Heart left ventricle (tissue), 16 donors: ENCODE measurements around the gene HCCS. TPM values are rescaled to one million over a fixed set of nuclear protein-coding genes. Genes with fewer than 3 reads are reported as not detected.
A peak's percentile ranks its signal among the peaks of the same experiment; 100 is the strongest.

ENCODE experiments used
- ATAC-seq, 4 donors: fragments of 200-7000 bp; cut with Tn5 transposase; one replicate each; pipeline ENCODE4 v1.9.1; 2020 to 2022; ENCODE audit warnings: moderate library complexity in 4 of 4, mild to moderate bottlenecking in 3 of 4, moderate number of reproducible peaks in 1 of 4
- DNase-seq, 5 donors: peaks; one replicate each; pipeline ENCODE4 v3.0.0-alpha.2; 2020
- H3K27ac ChIP-seq, 12 donors: fragments of 200-600 bp; sonication (generic) in 4 of 12; one replicate each; pipeline versions ENCODE4 v1.5.0 to v1.8.0; 2016 to 2022; ENCODE audit warnings: mild to moderate bottlenecking in 2 of 12
- H3K27me3 ChIP-seq, 9 donors: fragments of 200-600 bp; sonication (generic) in 2 of 9; one replicate each; pipeline versions ENCODE4 v1.5.1 to v1.8.0; 2016 to 2022; ENCODE audit warnings: mild to moderate bottlenecking in 3 of 9
- H3K36me3 ChIP-seq, 9 donors: fragments of 200-600 bp; sonication (generic) in 2 of 9; one replicate each; pipeline versions ENCODE4 v1.5.0 to v1.8.0; 2018 to 2022; ENCODE audit warnings: mild to moderate bottlenecking in 2 of 9
- H3K4me1 ChIP-seq, 12 donors: fragments of 200-600 bp; sonication (generic) in 4 of 12; one replicate each; pipeline versions ENCODE4 v1.5.0 to v1.8.0; 2016 to 2022; ENCODE audit warnings: mild to moderate bottlenecking in 3 of 12
- H3K4me3 ChIP-seq, 12 donors: fragments of 200-600 bp; sonication (generic) in 4 of 12; one replicate each; pipeline versions ENCODE4 v1.5.0 to v1.8.0; 2017 to 2022; ENCODE audit warnings: mild to moderate bottlenecking in 9 of 12, moderate library complexity in 4 of 12
- H3K9me3 ChIP-seq, 12 donors: fragments of 200-600 bp; sonication (generic) in 4 of 12; one replicate each; pipeline versions ENCODE4 v1.5.0 to v1.8.0; 2016 to 2022; ENCODE audit warnings: mild to moderate bottlenecking in 1 of 12
- CTCF ChIP-seq, 12 donors: fragments of 200-600 bp; sonication (generic) in 4 of 12; IDR thresholded peaks; one replicate each; pipeline versions ENCODE4 v1.5.0 to v1.8.0; 2018 to 2022; ENCODE audit warnings: antibody characterized with exemption in 12 of 12, mild to moderate bottlenecking in 5 of 12
- POLR2A ChIP-seq, 2 donors: fragments of 450-650 bp; IDR thresholded peaks; one replicate each; pipeline ENCODE4 v1.6.1; 2017; ENCODE audit warnings: antibody characterized with exemption in 2 of 2, mild to moderate bottlenecking in 2 of 2, moderate library complexity in 2 of 2
- WGBS, 4 donors: extraction: QIAGEN DNeasy Blood & Tissue Kit in 2 of 4; methylation state at CpG; one replicate each; pipeline versions ENCODE4 v1.1.5 to v1.1.7; 2013 to 2018; 5-methylcytosine and 5-hydroxymethylcytosine counted together
- intact Hi-C, 10 donors: fragments of 100-400 bp; cut with DNase I; formaldehyde crosslinking; loops; one replicate each; pipeline versions ENCODE4 v1.11.1 to v1.14.2; 2022
- polyA plus RNA-seq, 2 donors: library from polyadenylated mRNA; stranded (reverse); fragments of 200-250 nt; gene quantifications; one replicate each; pipeline ENCODE4 v1.2.3, GENCODE V29; 2013
- total RNA-seq, 9 donors: library from RNA; depleted of rRNA in 2 of 9; stranded (reverse); fragments of >200 nt in 2 of 9; fragmentation: NEBNext Ultra II Directional in 3 of 9; extraction: Animal tissue kit (Norgen Biotek cat#: 25700) in 3 of 9; gene quantifications; one replicate each; pipeline versions ENCODE4 v1.1.0 to v1.2.4, GENCODE V29; 2016 to 2023
- donor health status: ischemic (EF 13 %, LVEDD 7.1; RV severe dilation, severe dysfunction).
- donor health status: healthy with polysubstance abuse.
- donor health status: DM: no; HTN: yes; CAD: no.
- donor health status: DM: no; HTN: no; CAD: no.
- donor health status: ischemic (EF 25% LVEDD 6.9; RV normal size, moderate dysfunction).
- donor health status: ischemic (EF 25% LVEDD 5.7; RV mildly dilated, moderate dysfunction).
- donor health status: healthy.
- donor health status: DM: yes; HTN: yes; CAD: no.
- donor health status: ischemic (EF 35%, LVEDD 5.7; RV mildly dilated, moderate dysfunction).
- donor health status: nonischemic (EF 11% LVEDD 7.7; RV severe dilation, severe dysfunction).
- donor health status: DM: yes; HTN: yes; CAD: no.
- donor health status: PGD.
- donor health status: ischemic (EF 29% LVEDD 5.4; RV normal size, mild dysfunction).
- donor health status: nonischemic (EF 23%, LVEDD 6.1; RV moderate dilation, normal function).

HCCS gene
- total and polyA plus RNA-seq, 11 donors, result 23.0 to 73.8 (median 56.2) TPM

GRCh38 chrX:11108253-11108941 is 2.7 kb upstream of the HCCS start:
- intact Hi-C loops, result loop anchor here in 3 of 10 donors (10.0 kb wide), 3 partner anchors 384 to 924 kb away; no protein-coding TSS in a partner anchor
- TF ChIP-seq CTCF (IDR thresholded peaks at IDR 0.05) (no peak), POLR2A (IDR thresholded peaks at IDR 0.05) (no peak)
- no peak for ATAC-seq

GRCh38 chrX:11109968-11110367 is 1.2 kb upstream of the HCCS start:
- no peaks in the 10 kb centered on the region for H3K9me3 ChIP-seq
- ATAC-seq (no peak), DNase-seq (no peak)
- intact Hi-C loops, result loop anchor here in 3 of 10 donors (10.0 kb wide), 3 partner anchors 385 to 925 kb away; no protein-coding TSS in a partner anchor
- no peak for TF ChIP-seq CTCF (IDR thresholded peaks at IDR 0.05)
- no peak for TF ChIP-seq POLR2A (IDR thresholded peaks at IDR 0.05)
- 91 to 97% (median 93%) methylated on average over 2 of the region's 2 CpGs for WGBS, 4 donors
- H3K4me3 ChIP-seq, result no peak overlapping the region
- H3K27ac ChIP-seq, result no peak overlapping the region
- H3K36me3 ChIP-seq, result peaks cover 0 to 13% (median 7%) of the 10 kb centered on the region in 9 donors
- H3K4me1 ChIP-seq, result peaks cover 0 to 27% (median 14%) of the 10 kb centered on the region in 12 donors
- no peaks in the 10 kb centered on the region for H3K27me3 ChIP-seq

More at GRCh38 chrX:11108253-11108941, 2.7 kb upstream of the HCCS start:
- H3K27me3 ChIP-seq, result peaks cover 0 to 3% (median 0%) of the 10 kb centered on the region in 9 donors
- DNase-seq, result no peak
- H3K27ac ChIP-seq, result no peak overlapping the region
- H3K4me1 ChIP-seq, result peaks cover 0 to 24% (median 11%) of the 10 kb centered on the region in 12 donors
- no peaks in the 10 kb centered on the region for H3K36me3 ChIP-seq
- WGBS, 4 donors, result 79 to 93% (median 87%) methylated on average over 4 of the region's 4 CpGs
- H3K4me3 ChIP-seq, result no peak overlapping the region
- no peaks in the 10 kb centered on the region for H3K9me3 ChIP-seq

GRCh38 chrX:11111947-11112346 is 815 bp downstream of the HCCS start:
- 30 to 51% (median 42%) methylated on average over 9 of the region's 9 CpGs for WGBS, 4 donors
- peak overlapping the region in 11 of 12 donors; percentile 47 to 90 (median 84) for H3K27ac ChIP-seq
- TF ChIP-seq POLR2A (IDR thresholded peaks at IDR 0.05) (no peak), CTCF (IDR thresholded peaks at IDR 0.05) (no peak)
- intact Hi-C loops, result no loop called here
- no peaks in the 10 kb centered on the region for H3K9me3 ChIP-seq
- H3K4me3 ChIP-seq, result peak overlapping the region in 11 of 12 donors; percentile 56 to 96 (median 74)
- H3K27me3 ChIP-seq, result no peaks in the 10 kb centered on the region
- H3K4me1 ChIP-seq, result peaks cover 0 to 27% (median 14%) of the 10 kb centered on the region in 12 donors
- peaks cover 0 to 33% (median 27%) of the 10 kb centered on the region in 9 donors for H3K36me3 ChIP-seq
- DNase-seq (no peak), ATAC-seq (no peak)

GRCh38 chrX:11113731-11114130 is 2.6 kb downstream of the HCCS start:
- H3K27ac ChIP-seq, result peak overlapping the region in 1 of 12 donors; percentile 80
- peaks cover 0 to 27% (median 14%) of the 10 kb centered on the region in 12 donors for H3K4me1 ChIP-seq
- DNase-seq, result no peak
- ATAC-seq, result peak in 1 of 4 donors; percentile 12
- H3K27me3 ChIP-seq, result no peaks in the 10 kb centered on the region
- H3K9me3 ChIP-seq, result no peaks in the 10 kb centered on the region
- H3K36me3 ChIP-seq, result peaks cover 0 to 51% (median 45%) of the 10 kb centered on the region in 9 donors
- intact Hi-C loops, result no loop called here
- no peak overlapping the region for H3K4me3 ChIP-seq
- TF ChIP-seq POLR2A (IDR thresholded peaks at IDR 0.05), result no peak
